ENCODE measurements around the gene LUC7L.
"Not testable (repeated sequence)": the region's sequence is repeated elsewhere in the genome, so short reads cannot be mapped to it uniquely, and the experiment has no call there.

The LUC7L gene

GRCh38 chr16:260326-260725 lies 31.1 kb upstream of the LUC7L start:
- H3K4me1 ChIP-seq (ENCODE audit: control insufficient read depth, low read length) = no peaks in the 10 kb centered on the region
- H3K4me2 ChIP-seq (ENCODE audit: low read length) = no peak overlapping the region
- no peak overlapping the region for H3K4me3 ChIP-seq (ENCODE audit: low read length)
- no peaks in the 10 kb centered on the region for H3K27me3 ChIP-seq (ENCODE audit: control insufficient read depth, low read length)
- no peaks in the 10 kb centered on the region for H4K20me1 ChIP-seq (ENCODE audit: control insufficient read depth, insufficient read depth, low read depth, low read length)
- no peaks in the 10 kb centered on the region for H3F3A ChIP-seq (ENCODE audit: control insufficient read depth, insufficient read depth)
- no peaks in the 10 kb centered on the region for H3K9me3 ChIP-seq (ENCODE audit: control insufficient read depth, insufficient read depth, low read length)
- no peaks in the 10 kb centered on the region for H3K79me2 ChIP-seq (ENCODE audit: control insufficient read depth, low read length)
- H3K9me2 ChIP-seq (replicated peaks; ENCODE audit: control insufficient read depth, low read length) = no peaks in the 10 kb centered on the region
- no peak for TF ChIP-seq EZH2phosphoT487 (IDR thresholded peaks at IDR 0.05; ENCODE audit: borderline replicate concordance, low read length)
- no peak for TF ChIP-seq CTCF (IDR thresholded peaks at IDR 0.05; ENCODE audit: low read depth, low read length, poor library complexity, severe bottlenecking)
- H3K27ac ChIP-seq (ENCODE audit: low read depth, low read length) = no peak overlapping the region
- H3K36me3 ChIP-seq (ENCODE audit: control insufficient read depth, low read length) = 0 out of 2 replicates have a peak, but pooled peaks cover 4% of the 10 kb centered on the region

GRCh38 chr16:259814-260253 lies 30.6 kb upstream of the LUC7L start:
- no peaks in the 10 kb centered on the region for H3K27me3 ChIP-seq (ENCODE audit: control insufficient read depth, low read length)
- H3K36me3 ChIP-seq (ENCODE audit: control insufficient read depth, low read length) = 0 out of 2 replicates have a peak, but pooled peaks cover 4% of the 10 kb centered on the region
- H3K9me2 ChIP-seq (replicated peaks; ENCODE audit: control insufficient read depth, low read length) = no peaks in the 10 kb centered on the region
- no peak overlapping the region for H3K27ac ChIP-seq (ENCODE audit: low read depth, low read length)
- no peaks in the 10 kb centered on the region for H3K9me3 ChIP-seq (ENCODE audit: control insufficient read depth, insufficient read depth, low read length)
- no peaks in the 10 kb centered on the region for H3K4me1 ChIP-seq (ENCODE audit: control insufficient read depth, low read length)
- no peak overlapping the region for H3K4me2 ChIP-seq (ENCODE audit: low read length)
- TF ChIP-seq CTCF (IDR thresholded peaks at IDR 0.05; ENCODE audit: low read depth, low read length, poor library complexity, severe bottlenecking) = no peak
- TF ChIP-seq EZH2phosphoT487 (IDR thresholded peaks at IDR 0.05; ENCODE audit: borderline replicate concordance, low read length) = no peak
- H4K20me1 ChIP-seq (ENCODE audit: control insufficient read depth, insufficient read depth, low read depth, low read length) = no peaks in the 10 kb centered on the region
- no peaks in the 10 kb centered on the region for H3K79me2 ChIP-seq (ENCODE audit: control insufficient read depth, low read length)
- H3K4me3 ChIP-seq (ENCODE audit: low read length) = no peak overlapping the region
- no peaks in the 10 kb centered on the region for H3F3A ChIP-seq (ENCODE audit: control insufficient read depth, insufficient read depth)

- no peaks in the 10 kb centered on the region for H3F3A ChIP-seq (ENCODE audit: control insufficient read depth, insufficient read depth)
- H3K36me3 ChIP-seq (ENCODE audit: control insufficient read depth, low read length) = 0 out of 2 replicates have a peak, but pooled peaks cover 4% of the 10 kb centered on the region
- H3K4me3 ChIP-seq (ENCODE audit: low read length) = no peak overlapping the region
- no peaks in the 10 kb centered on the region for H4K20me1 ChIP-seq (ENCODE audit: control insufficient read depth, insufficient read depth, low read depth, low read length)
- no peaks in the 10 kb centered on the region for H3K27me3 ChIP-seq (ENCODE audit: control insufficient read depth, low read length)
- TF ChIP-seq EZH2phosphoT487 (IDR thresholded peaks at IDR 0.05; ENCODE audit: borderline replicate concordance, low read length) (no peak), CTCF (IDR thresholded peaks at IDR 0.05; ENCODE audit: low read depth, low read length, poor library complexity, severe bottlenecking) (no peak)
- no peaks in the 10 kb centered on the region for H3K79me2 ChIP-seq (ENCODE audit: control insufficient read depth, low read length)
- H3K9me3 ChIP-seq (ENCODE audit: control insufficient read depth, insufficient read depth, low read length) = no peaks in the 10 kb centered on the region
- H3K27ac ChIP-seq (ENCODE audit: low read depth, low read length) = no peak overlapping the region
- H3K4me1 ChIP-seq (ENCODE audit: control insufficient read depth, low read length) = no peaks in the 10 kb centered on the region
- no peaks in the 10 kb centered on the region for H3K9me2 ChIP-seq (replicated peaks; ENCODE audit: control insufficient read depth, low read length)
- no peak overlapping the region for H3K4me2 ChIP-seq (ENCODE audit: low read length)
Measured at GRCh38 chr16:259226-259625, 30.0 kb upstream of the LUC7L start.

- H4K20me1 ChIP-seq (ENCODE audit: control insufficient read depth, insufficient read depth, low read depth, low read length); H3K36me3 ChIP-seq (ENCODE audit: control insufficient read depth, low read length); H3F3A ChIP-seq (ENCODE audit: control insufficient read depth, insufficient read depth); H3K4me3 ChIP-seq (ENCODE audit: low read length); H3K4me2 ChIP-seq (ENCODE audit: low read length); H3K9me3 ChIP-seq (ENCODE audit: control insufficient read depth, insufficient read depth, low read length); H3K27ac ChIP-seq (ENCODE audit: low read depth, low read length); H3K79me2 ChIP-seq (ENCODE audit: control insufficient read depth, low read length); H3K27me3 ChIP-seq (ENCODE audit: control insufficient read depth, low read length); H3K4me1 ChIP-seq (ENCODE audit: control insufficient read depth, low read length); H3K9me2 ChIP-seq (replicated peaks; ENCODE audit: control insufficient read depth, low read length): not testable (repeated sequence)
Measured at GRCh38 chr16:258091-258490, 28.8 kb upstream of the LUC7L start.

Measured in DOHH2 (cell line).